A549 treated with CpdA at 1 μM for 4 hours (cell line): Measurements from ENCODE around the gene ZNF43. TPM values are rescaled to one million over a fixed set of nuclear protein-coding genes. Genes with fewer than 3 reads are reported as not detected.

Source experiments
- total RNA-seq: library from RNA; stranded (reverse); fragments of 200-300 nt; extraction: Qiagen RNA extraction; gene quantifications from 5 replicates; pipeline ENCODE4 v1.2.3, GENCODE V29; 2022; ENCODE audit warnings: low read depth

ZNF43 gene
- total RNA-seq, result 1.7 to 3.7 TPM (median 3.1 TPM) in 5 replicates

GRCh38 chr19:21835810-21836444 is at the start of gene ZNF43:
ZNF43 (minus strand) TSS chr19:21836182; CDS start chr19:21836038, 144 bp downstream.

GRCh38 chr19:21767065-21767800 is 68.7 kb downstream of the ZNF43 start, which contains the start of gene ZNF100:
ZNF100 (minus strand) TSS chr19:21767579; CDS start chr19:21767429, 150 bp downstream.

Other genes starting within 250 kb of the ZNF43 start
- not detected in 5 replicates for gene ZNF100, start 68.6 kb downstream of the ZNF43 start, total RNA-seq
- gene ZNF208, start 174.8 kb upstream of the ZNF43 start, total RNA-seq, result not detected in 5 replicates
- not detected in 5 replicates for gene ZNF257, start 216.3 kb upstream of the ZNF43 start, total RNA-seq